Ecto neural progenitor cell (in vitro differentiated cells): ENCODE results near the gene CACNA1H.
A peak's percentile ranks its signal among the peaks of the same experiment; 100 is the strongest.

ENCODE experiments used
- DNase-seq: peaks from one replicate; pipeline ENCODE4 v3.0.0-alpha.2; 2018; ENCODE audit warnings: low spot score

Gene CACNA1H

GRCh38 chr16:1152651-1153259 lies at the start of gene CACNA1H:
Gene CACNA1H (plus strand): TSS chr16:1153106. CDS start chr16:1153738, 632 bp downstream.
- DNase-seq: peak; percentile 84

DNA sequence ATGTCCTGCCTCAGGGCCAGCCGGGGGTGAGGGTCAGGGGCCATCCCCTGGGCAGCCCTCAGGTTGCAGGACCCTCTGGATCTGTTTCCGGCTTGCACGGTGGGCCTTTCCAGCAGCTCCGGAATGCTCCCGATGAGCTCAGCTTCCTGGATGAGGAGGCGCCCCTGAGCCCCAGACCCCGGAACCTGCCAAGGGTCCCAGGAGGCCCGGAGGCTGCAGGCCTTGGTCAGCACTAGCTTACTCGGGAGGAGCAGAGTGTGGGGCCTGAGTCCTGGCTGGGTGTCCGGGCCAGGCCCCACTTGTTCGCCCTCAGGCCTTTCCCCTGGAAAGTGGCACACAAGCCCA lies 49.3 kb upstream of the CACNA1H start:
- DNase-seq: no peak

- DNase-seq: peak; percentile 88
These were observed 46.9 kb upstream of the CACNA1H start for GRCh38 chr16:1105888-1106620.

DNA sequence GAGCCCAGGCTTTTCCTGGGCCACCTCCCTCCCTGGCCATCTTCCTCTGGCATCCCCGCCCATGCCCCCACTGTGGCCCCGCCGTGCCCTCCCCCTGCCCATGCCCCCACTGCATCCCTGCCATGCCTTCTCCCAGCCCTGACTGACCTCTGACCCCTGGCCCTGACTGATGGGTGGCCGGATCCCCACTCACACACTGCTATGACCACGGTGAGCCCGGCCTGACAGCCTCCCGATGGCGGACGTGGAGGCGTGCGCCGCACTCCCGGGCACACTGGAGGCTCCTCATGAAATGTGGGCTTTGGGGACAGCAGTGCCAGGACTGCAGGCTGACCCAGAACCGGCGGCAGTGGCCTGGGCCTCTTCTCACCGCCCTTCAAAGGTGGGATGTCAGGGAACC lies 46.2 kb upstream of the CACNA1H start:
- DNase-seq: no peak

DNA sequence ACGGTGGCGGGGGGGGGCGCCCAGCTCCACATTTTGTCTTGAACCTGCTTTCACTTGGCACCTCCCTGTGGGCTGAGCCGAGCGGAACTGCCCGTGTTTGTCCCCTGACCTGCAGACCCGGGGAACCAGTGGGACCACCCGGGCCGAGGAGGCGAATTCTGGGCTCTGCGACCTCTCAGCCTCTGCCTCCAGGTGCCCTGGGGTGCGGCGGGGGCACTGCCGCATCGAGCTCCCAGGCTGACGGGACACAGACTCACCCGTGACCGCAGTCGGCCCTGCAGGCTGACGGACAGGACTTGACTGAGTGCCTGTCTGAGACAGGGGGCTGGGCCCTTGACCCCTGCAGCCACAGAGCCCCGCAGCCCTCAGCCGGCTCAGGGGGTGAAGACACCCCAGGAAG lies 45.8 kb upstream of the CACNA1H start:
- no peak for DNase-seq

- DNase-seq: no peak
These were observed 45.2 kb upstream of the CACNA1H start for GRCh38 chr16:1107731-1108130.

DNA sequence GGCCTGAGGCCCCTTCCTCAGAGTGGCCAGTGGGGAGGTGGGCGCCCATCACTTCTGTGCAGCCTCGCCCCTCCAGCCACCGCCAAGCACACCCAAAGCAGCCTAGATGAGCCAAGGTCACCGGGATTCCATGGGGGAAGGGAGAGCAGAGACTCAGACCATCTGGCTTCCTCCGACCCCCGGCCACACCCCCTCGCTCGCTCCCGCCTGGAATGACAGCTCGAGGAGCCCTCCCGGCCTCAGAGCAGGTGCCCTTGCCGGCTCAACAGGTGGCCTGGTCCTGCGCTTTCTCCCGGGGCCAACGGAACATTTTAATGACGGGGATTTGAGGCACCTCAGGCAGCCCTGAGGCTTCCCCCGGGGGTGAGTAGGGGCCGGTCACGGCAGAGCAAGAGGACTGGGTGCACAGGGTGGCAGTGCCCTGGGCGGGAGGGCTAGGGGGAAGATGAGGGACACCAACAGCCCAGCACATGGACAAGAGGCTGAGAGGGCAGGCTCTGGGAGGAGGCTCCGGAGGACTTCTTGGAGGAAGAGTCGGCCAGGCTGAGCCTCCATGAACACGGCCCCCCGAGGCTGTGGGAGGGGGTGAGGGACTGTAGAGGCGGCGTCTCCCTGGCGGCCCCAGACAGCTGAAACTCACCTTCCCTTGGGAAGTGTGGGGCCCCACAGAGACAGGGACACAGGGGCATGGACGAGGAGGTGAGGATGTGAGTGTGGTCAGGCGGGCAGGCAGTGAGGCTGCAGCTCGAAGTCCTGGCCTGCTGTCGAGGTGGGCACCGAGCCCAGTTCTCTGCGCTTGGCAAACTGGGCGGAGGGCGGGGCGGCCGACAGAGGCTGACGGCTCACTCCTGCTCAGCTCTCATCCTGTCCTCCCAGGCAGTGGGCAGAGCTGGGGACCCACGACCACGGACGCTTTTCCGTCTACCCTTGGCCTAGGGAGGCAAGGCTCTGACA lies 44.3 kb upstream of the CACNA1H start:
- DNase-seq: no peak

GRCh38 chr16:1109648-1110047 lies 43.3 kb upstream of the CACNA1H start:
- no peak for DNase-seq

- DNase-seq: no peak
These were observed 40.3 kb upstream of the CACNA1H start for GRCh38 chr16:1112506-1113184.

GRCh38 chr16:1113489-1113888 lies 39.4 kb upstream of the CACNA1H start:
- DNase-seq: no peak

- no peak for DNase-seq
These were observed 38.9 kb upstream of the CACNA1H start for GRCh38 chr16:1113889-1114526.

GRCh38 chr16:1116693-1117077 lies 36.2 kb upstream of the CACNA1H start:
- no peak for DNase-seq

DNA sequence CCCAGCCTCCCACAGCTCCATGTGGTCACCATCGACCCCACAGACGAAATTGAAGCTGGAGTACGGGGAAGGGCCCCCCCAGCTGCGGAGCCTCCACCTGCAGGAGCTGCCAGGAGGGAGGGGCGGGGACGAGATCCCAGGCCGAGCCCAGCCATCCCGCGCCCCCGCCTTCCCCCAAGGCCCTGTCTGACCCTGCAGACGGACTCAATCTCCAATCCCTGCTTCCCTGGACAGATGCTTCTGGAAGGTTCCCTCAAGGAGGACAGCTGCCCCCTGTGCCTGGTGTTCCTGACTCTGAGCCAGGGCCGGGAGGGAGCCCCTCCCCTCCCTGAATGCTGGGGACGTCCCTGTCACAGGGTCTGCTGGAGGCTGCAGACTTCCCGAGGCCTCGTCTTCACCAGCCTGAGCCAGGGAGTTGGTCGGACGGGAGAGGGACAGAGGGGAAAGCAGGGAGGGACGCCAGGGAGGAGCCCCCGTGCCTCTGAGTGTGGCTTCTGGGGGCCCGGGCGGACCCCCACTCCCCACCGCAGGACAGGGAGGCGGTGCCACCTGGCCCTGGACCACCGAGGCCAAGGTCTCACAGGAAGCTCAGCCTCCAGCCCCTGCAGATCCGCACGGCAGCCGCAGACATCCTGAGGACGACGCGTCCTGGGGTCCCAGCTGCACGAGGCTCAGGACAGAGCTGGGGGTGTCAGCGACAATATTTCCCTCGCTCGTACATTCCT lies 35.6 kb upstream of the CACNA1H start:
- no peak for DNase-seq

DNA sequence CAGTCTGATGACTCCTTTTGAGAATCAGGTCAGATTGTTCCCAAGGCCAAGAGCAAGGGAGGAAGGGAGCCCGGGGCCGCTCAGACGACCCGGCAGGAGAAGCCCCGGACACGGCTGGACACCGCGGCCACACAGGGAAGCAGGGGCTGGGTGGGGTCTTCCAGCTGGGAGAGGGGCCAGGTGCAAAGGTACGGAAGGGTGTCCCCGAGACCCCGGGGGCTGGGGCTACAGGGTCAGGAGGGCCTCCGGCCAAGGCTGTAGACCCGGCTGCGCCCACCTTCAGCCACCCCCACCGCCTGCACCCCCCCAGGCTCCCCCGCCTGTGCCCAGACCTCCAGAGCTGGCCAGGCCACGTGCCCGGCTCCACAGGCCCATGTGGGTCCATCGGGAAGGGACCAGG lies 35.0 kb upstream of the CACNA1H start:
- no peak for DNase-seq

GRCh38 chr16:1119129-1119528 lies 33.8 kb upstream of the CACNA1H start:
- no peak for DNase-seq

DNA sequence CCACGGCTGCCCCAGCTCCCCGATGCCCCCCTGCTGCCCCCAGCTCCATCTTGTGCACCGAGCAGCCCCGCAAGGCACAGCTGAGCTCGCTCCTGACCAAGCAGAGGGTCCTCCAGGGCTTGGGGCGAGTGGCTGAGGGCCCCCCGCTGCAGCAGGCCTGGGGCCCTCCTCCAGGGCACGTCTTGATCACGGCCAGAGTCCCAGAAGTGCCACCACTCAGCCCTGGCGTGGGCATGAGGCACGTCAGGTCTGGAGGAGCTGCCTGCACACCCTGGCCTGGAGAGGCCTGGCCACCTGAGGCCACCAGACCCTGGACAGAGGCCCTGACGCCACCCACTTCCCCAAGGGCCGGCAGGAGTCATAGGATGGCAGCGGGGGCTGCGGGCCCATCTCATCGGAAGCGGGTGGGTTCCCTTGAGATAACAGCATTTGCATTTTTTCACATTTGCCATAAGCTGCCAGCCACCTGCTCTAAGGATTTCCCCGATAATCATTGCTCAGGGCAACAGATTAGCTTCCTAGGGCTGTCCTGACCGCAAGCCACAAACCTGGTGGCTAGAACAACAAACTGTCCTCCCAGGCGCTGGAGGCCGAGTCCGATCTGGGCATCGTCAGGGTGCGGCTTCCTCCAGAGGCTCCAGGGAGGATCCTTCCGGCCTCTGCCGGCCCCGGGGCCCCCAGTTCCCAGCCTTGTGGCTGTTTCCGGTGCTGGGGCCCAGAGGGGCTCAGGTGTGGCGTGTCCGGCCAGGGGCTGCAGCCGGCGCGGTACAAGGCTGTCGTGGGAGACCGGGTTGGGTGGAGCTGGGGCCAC lies 32.9 kb upstream of the CACNA1H start:
- DNase-seq: no peak

DNA sequence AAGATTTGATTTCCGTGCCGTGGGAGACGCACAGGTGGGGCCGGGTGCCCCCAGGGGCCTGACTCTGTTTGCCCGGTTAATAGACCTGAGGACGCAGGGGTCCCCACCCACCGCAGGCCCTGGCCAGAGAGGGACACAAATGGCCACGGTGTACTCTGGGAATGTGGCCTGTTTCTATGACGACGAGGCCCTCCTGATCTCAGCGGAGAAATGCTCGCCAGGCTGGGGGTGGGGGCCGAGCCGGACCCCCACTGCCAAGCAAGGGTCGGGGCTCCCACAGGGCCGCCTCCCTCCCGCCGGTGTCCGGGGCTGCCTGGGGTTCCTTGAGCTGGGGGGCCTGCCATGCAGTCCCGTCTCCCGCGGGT lies 32.3 kb upstream of the CACNA1H start:
- DNase-seq: no peak

DNA sequence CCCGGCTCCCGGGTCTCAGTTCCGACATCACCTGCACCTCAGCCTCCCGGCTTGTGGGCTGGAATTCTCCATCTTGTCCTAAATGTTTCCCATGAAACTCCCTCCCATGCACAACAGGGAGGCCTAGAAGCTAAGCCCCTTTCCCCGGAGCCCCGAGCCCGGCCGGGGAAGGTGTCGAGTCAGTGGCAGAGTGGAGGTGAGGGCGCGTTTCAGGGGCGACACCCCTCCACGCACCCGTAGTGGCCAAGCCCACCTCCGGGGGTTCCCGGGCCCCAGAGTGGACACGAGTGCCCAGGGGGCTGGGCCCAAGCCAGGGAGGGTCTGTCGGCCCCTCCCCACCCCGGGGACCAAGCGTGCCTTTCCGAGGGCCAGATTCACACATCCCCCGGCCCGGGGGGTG lies 31.9 kb upstream of the CACNA1H start:
- DNase-seq: no peak

- no peak for DNase-seq
These were observed 31.1 kb upstream of the CACNA1H start for GRCh38 chr16:1121601-1122397.

DNA sequence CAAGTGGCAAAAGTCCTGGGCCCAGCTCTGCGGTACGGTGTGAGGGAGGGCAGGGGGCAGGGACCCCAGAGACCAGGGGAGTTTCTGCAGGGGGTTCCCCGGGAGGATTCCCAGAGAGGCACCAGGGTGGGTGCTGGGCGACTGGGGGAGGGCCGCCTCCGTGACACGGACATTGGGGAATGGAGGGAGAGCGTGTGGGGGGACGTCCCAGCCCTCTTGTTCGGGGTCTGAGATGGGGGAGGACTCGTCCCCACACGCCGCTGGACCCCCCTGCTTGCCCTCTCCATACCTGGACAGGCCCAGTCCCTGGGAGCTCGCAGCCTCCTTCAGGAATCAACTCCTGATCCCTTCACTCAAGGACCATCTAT lies 30.5 kb upstream of the CACNA1H start:
- DNase-seq: no peak
